ENCODE results near the gene YES1.

The YES1 gene

GRCh38 chr18:833197-833596, 21.2 kb upstream of the YES1 start:
- TF ChIP-seq GATA2 (IDR thresholded peaks at IDR 0.05; ENCODE audit: low read depth, low read length) = no peak
- TF ChIP-seq GATA3 (IDR thresholded peaks at IDR 0.05; ENCODE audit: low read depth, low read length) = no peak

- TF ChIP-seq GATA2 (IDR thresholded peaks at IDR 0.05; ENCODE audit: low read depth, low read length) (no peak), GATA3 (IDR thresholded peaks at IDR 0.05; ENCODE audit: low read depth, low read length) (no peak)
Observed at GRCh38 chr18:832085-832681, 20.1 kb upstream of the YES1 start.

GRCh38 chr18:830315-830901, 18.4 kb upstream of the YES1 start:
- TF ChIP-seq GATA2 (IDR thresholded peaks at IDR 0.05; ENCODE audit: low read depth, low read length) = no peak
- TF ChIP-seq GATA3 (IDR thresholded peaks at IDR 0.05; ENCODE audit: low read depth, low read length) = no peak

- no peak for TF ChIP-seq GATA3 (IDR thresholded peaks at IDR 0.05; ENCODE audit: low read depth, low read length)
- no peak for TF ChIP-seq GATA2 (IDR thresholded peaks at IDR 0.05; ENCODE audit: low read depth, low read length)
Observed at GRCh38 chr18:829432-829831, 17.4 kb upstream of the YES1 start.

GRCh38 chr18:827093-827677, 15.1 kb upstream of the YES1 start:
- TF ChIP-seq GATA2 (IDR thresholded peaks at IDR 0.05; ENCODE audit: low read depth, low read length) (no peak), GATA3 (IDR thresholded peaks at IDR 0.05; ENCODE audit: low read depth, low read length) (no peak)

GRCh38 chr18:825891-826585, 14.0 kb upstream of the YES1 start:
- TF ChIP-seq GATA2 (IDR thresholded peaks at IDR 0.05; ENCODE audit: low read depth, low read length) = no peak
- TF ChIP-seq GATA3 (IDR thresholded peaks at IDR 0.05; ENCODE audit: low read depth, low read length) = no peak

GRCh38 chr18:824179-824578, 12.1 kb upstream of the YES1 start:
- TF ChIP-seq GATA2 (IDR thresholded peaks at IDR 0.05; ENCODE audit: low read depth, low read length) (no peak), GATA3 (IDR thresholded peaks at IDR 0.05; ENCODE audit: low read depth, low read length) (no peak)

- TF ChIP-seq GATA2 (IDR thresholded peaks at IDR 0.05; ENCODE audit: low read depth, low read length) = no peak
- TF ChIP-seq GATA3 (IDR thresholded peaks at IDR 0.05; ENCODE audit: low read depth, low read length) = no peak
Observed at GRCh38 chr18:820591-821165, 8.6 kb upstream of the YES1 start.

- TF ChIP-seq GATA2 (IDR thresholded peaks at IDR 0.05; ENCODE audit: low read depth, low read length) (no peak), GATA3 (IDR thresholded peaks at IDR 0.05; ENCODE audit: low read depth, low read length) (no peak)
Observed at GRCh38 chr18:816869-817268, 4.8 kb upstream of the YES1 start.

- no peak for TF ChIP-seq GATA3 (IDR thresholded peaks at IDR 0.05; ENCODE audit: low read depth, low read length)
- no peak for TF ChIP-seq GATA2 (IDR thresholded peaks at IDR 0.05; ENCODE audit: low read depth, low read length)
Observed at GRCh38 chr18:816088-816653, 4.1 kb upstream of the YES1 start.

- no peak for TF ChIP-seq GATA3 (IDR thresholded peaks at IDR 0.05; ENCODE audit: low read depth, low read length)
- no peak for TF ChIP-seq GATA2 (IDR thresholded peaks at IDR 0.05; ENCODE audit: low read depth, low read length)
Observed at GRCh38 chr18:815353-815752, 3.3 kb upstream of the YES1 start.

GRCh38 chr18:814300-815084, 2.5 kb upstream of the YES1 start:
- no peak for TF ChIP-seq GATA2 (IDR thresholded peaks at IDR 0.05; ENCODE audit: low read depth, low read length)
- no peak for TF ChIP-seq GATA3 (IDR thresholded peaks at IDR 0.05; ENCODE audit: low read depth, low read length)

All from SH-SY5Y (cell line).